Body of pancreas (tissue), 4 donors: Measurements from ENCODE around the gene DNM3.

Experiments
- CTCF ChIP-seq, 7 experiments: fragments of 450-650 bp in 4 of 7; fragments of 200-600 bp in 3 of 7; sonication (generic) in 3 of 7; IDR thresholded peaks; one replicate each; pipeline ENCODE4 v1.5.1; 2016 to 2019; ENCODE audit warnings: antibody characterized with exemption in 7 of 7
- POLR2A ChIP-seq, 3 donors: fragments of 450-650 bp; IDR thresholded peaks; one replicate each; pipeline ENCODE4 v1.6.1; 2016; ENCODE audit warnings: antibody characterized with exemption in 3 of 3, mild to moderate bottlenecking in 2 of 3

DNA sequence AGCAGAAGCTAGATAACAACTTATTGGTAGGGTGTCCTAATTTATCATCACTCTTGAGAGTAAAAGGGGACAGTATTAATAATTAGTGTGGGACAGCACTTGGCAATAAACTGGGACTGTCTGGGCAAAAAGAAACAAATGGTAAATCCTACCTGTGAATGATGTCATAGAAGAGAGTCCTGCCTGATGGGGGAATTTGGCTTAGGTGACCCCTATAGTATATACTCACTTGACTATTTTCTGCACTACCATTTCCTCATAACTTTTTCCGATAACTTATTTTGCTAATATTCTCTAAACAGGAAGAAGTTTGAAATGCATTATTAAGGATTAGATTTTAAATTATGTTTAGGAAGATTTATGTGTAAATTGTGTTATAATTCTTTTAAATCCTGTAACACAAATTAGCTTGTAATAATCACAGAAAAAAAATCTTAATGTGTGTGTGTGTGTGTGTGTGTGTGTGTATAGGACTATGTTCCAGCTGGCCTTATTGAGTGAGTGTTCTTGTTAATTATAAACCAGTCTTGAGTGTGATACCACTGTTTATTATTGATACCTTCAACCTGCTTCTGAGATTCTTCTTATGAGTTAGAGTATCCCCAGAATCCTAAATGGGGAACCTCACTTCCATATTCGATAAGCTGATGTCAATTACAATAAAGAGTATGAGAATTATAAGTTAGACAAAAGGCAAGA, 435.0 kb downstream of the DNM3 start:
- TF ChIP-seq CTCF (IDR thresholded peaks at IDR 0.05) (no peak), POLR2A (IDR thresholded peaks at IDR 0.05) (no peak)
